Ascending aorta (tissue), 2 donors: ENCODE data around the gene PKD2L1. TPM values are rescaled to one million over a fixed set of nuclear protein-coding genes. Genes with fewer than 3 reads are reported as not detected.
"Not testable (repeated sequence)": the region's sequence is repeated elsewhere in the genome, so short reads cannot be mapped to it uniquely, and the experiment has no call there.

Experiments used
- DNase-seq, 2 donors: peaks; one replicate each; pipeline ENCODE4 v3.0.0-alpha.2; 2019; ENCODE audit warnings: low spot score in 2 of 2
- H3K27ac ChIP-seq, 2 donors: fragments of 200-600 bp; sonication (generic); one replicate each; pipeline ENCODE4 v1.5.1; 2016 to 2017; ENCODE audit warnings: mild to moderate bottlenecking in 1 of 2
- H3K27me3 ChIP-seq: fragments of 200-600 bp; sonication (generic); one replicate; pipeline ENCODE4 v1.5.1; 2017
- H3K36me3 ChIP-seq, 2 donors: fragments of 200-600 bp; sonication (generic); one replicate each; pipeline ENCODE4 v1.5.1; 2016
- H3K4me1 ChIP-seq, 2 donors: fragments of 200-600 bp; sonication (generic); one replicate each; pipeline ENCODE4 v1.5.1; 2016 to 2017; ENCODE audit warnings: mild to moderate bottlenecking in 1 of 2
- H3K4me3 ChIP-seq, 2 donors: fragments of 200-600 bp; sonication (generic); one replicate each; pipeline ENCODE4 v1.5.1; 2016 to 2017; ENCODE audit warnings: mild to moderate bottlenecking in 1 of 2
- H3K9me3 ChIP-seq, 2 donors: fragments of 200-600 bp; sonication (generic); one replicate each; pipeline ENCODE4 v1.5.1; 2016
- CTCF ChIP-seq, 3 experiments: fragments of 200-600 bp in 2 of 3; fragments of 450-650 bp in 1 of 3; sonication (generic) in 2 of 3; IDR thresholded peaks; one replicate each; pipeline ENCODE4 v1.5.1; 2016 to 2019; ENCODE audit warnings: antibody characterized with exemption in 3 of 3, mild to moderate bottlenecking in 1 of 3, moderate library complexity in 1 of 3
- intact Hi-C: fragments of 100-400 bp; cut with DNase I; formaldehyde crosslinking; loops from one replicate; pipeline ENCODE4 v1.15.1; 2023
- total RNA-seq: library from RNA; depleted of rRNA; stranded (reverse); fragments of >200 nt; gene quantifications from one replicate; pipeline ENCODE4 v1.1.0, GENCODE V29; 2016

PKD2L1 gene
- not detected for total RNA-seq

- no peak for TF ChIP-seq CTCF (IDR thresholded peaks at IDR 0.05)
- Histone ChIP-seq H3K27ac (no peak within 1 kb of the TSS), H3K4me1 (no peaks in the 10 kb centered on the region), H3K9me3 (no peaks in the 10 kb centered on the region), H3K27me3 (no peaks in the 10 kb centered on the region), H3K36me3 (no peaks in the 10 kb centered on the region), H3K4me3 (no peak within 1 kb of the TSS)
- DNase-seq, result no peak
- intact Hi-C loops, result no loop called here
These were observed at the start of gene PKD2L1 for GRCh38 chr10:100330079-100330478. TSS of gene PKD2L1 (minus strand) at chr10:100330228. CDS start at chr10:100330103, 125 bp downstream.

- Histone ChIP-seq H3K4me1 (peaks cover 0 to 7% of the 10 kb centered on the region in 2 donors), H3K27me3 (no peaks in the 10 kb centered on the region), H3K9me3 (no peaks in the 10 kb centered on the region), H3K27ac (no peak overlapping the region), H3K36me3 (peaks cover 6 to 16% of the 10 kb centered on the region in 2 donors), H3K4me3 (no peak overlapping the region)
- TF ChIP-seq CTCF (IDR thresholded peaks at IDR 0.05), result no peak
- intact Hi-C loops, result no loop called here
- DNase-seq, result no peak
These were observed 47.8 kb upstream of the PKD2L1 start for GRCh38 chr10:100377830-100378229.

GRCh38 chr10:100376656-100377055 is 46.6 kb upstream of the PKD2L1 start:
- H3K36me3 ChIP-seq, DNase-seq, intact Hi-C loops, H3K27me3 ChIP-seq, H3K27ac ChIP-seq, H3K4me3 ChIP-seq, H3K9me3 ChIP-seq: not testable (repeated sequence)
- H3K4me1 ChIP-seq, result peaks cover 7 to 14% of the 10 kb centered on the region in 2 donors

- peak overlapping the region; percentile 56 to 63 for H3K4me3 ChIP-seq
- peak overlapping the region; percentile 90 to 92 for H3K27ac ChIP-seq
- DNase-seq, H3K9me3 ChIP-seq, H3K27me3 ChIP-seq, H3K36me3 ChIP-seq: not testable (repeated sequence)
- H3K4me1 ChIP-seq, result peaks cover 7 to 25% of the 10 kb centered on the region in 2 donors
- intact Hi-C loops, result loop anchor here (2.0 to 5.0 kb wide), 4 partner anchors 38 to 687 kb away; partner anchors contain the start of genes ERLIN1, KAZALD1 and SLF2
These were observed 44.8 kb upstream of the PKD2L1 start for GRCh38 chr10:100374677-100375353.

- Histone ChIP-seq H3K4me1 (peaks cover 7 to 25% of the 10 kb centered on the region in 2 donors), H3K4me3 (peak overlapping the region; percentile 56 to 63), H3K36me3 (no peaks in the 10 kb centered on the region), H3K27ac (peak overlapping the region; percentile 90 to 92), H3K9me3 (no peaks in the 10 kb centered on the region), H3K27me3 (no peaks in the 10 kb centered on the region)
- intact Hi-C loops, result loop anchor here (2.0 to 5.0 kb wide), 4 partner anchors 37 to 688 kb away; partner anchors contain the start of genes ERLIN1, KAZALD1 and SLF2
- no peak for TF ChIP-seq CTCF (IDR thresholded peaks at IDR 0.05)
- DNase-seq, result no peak
These were observed 44.2 kb upstream of the PKD2L1 start for GRCh38 chr10:100374200-100374655.

- intact Hi-C loops, result loop anchor here (1.0 to 5.0 kb wide), 7 partner anchors 26 to 689 kb away; partner anchors contain the start of genes BLOC1S2, ERLIN1, KAZALD1 and SCD
- H3K9me3 ChIP-seq, result no peaks in the 10 kb centered on the region
- H3K27me3 ChIP-seq, result no peaks in the 10 kb centered on the region
- no peaks in the 10 kb centered on the region for H3K36me3 ChIP-seq
- TF ChIP-seq CTCF (IDR thresholded peaks at IDR 0.05), result no peak
- peak overlapping the region; percentile 56 to 63 for H3K4me3 ChIP-seq
- peaks cover 7 to 25% of the 10 kb centered on the region in 2 donors for H3K4me1 ChIP-seq
- H3K27ac ChIP-seq, result peak overlapping the region; percentile 90 to 92
- DNase-seq, result peak; percentile 99 to 100
These were observed 43.5 kb upstream of the PKD2L1 start for GRCh38 chr10:100373298-100374199.
